Measurements from ENCODE around the gene NR2C2. TPM values are rescaled to one million over a fixed set of nuclear protein-coding genes. Genes with fewer than 3 reads are reported as not detected.
A peak's percentile ranks its signal among the peaks of the same experiment; 100 is the strongest.

The NR2C2 gene
- total and polyA plus RNA-seq, 2 of the 13 experiments (the other 11 are each of a cell fraction or from before 2014, with no cell fraction given) = 7.8 to 11.8 TPM

GRCh38 chr3:15064835-15065549 lies 117.6 kb downstream of the NR2C2 start, which contains the start of gene MRPS25 (continued):
- TF ChIP-seq NR3C1 (CRISPR knock-in tag; IDR thresholded peaks at IDR 0.05) (no peak), MXD1 (CRISPR knock-in tag; IDR thresholded peaks at IDR 0.05) (peak; percentile 75), ZNF766 (CRISPR knock-in tag; IDR thresholded peaks at IDR 0.05; ENCODE audit: borderline replicate concordance) (peak; percentile 88; the same call in 1 of the 2 replicates), ZNF589 (CRISPR knock-in tag; conservative IDR thresholded peaks at IDR 0.05) (peak; percentile 89; the same call in 1 of the 2 replicates), HOXD1 (CRISPR knock-in tag; IDR thresholded peaks at IDR 0.05) (no peak), PLRG1 (conservative IDR thresholded peaks at IDR 0.05) (no peak), SP1 (IDR thresholded peaks at IDR 0.05) (no peak), SP1 (CRISPR knock-in tag; IDR thresholded peaks at IDR 0.05) (no peak), PHB2 (IDR thresholded peaks at IDR 0.05; ENCODE audit: partially characterized antibody) (no peak), FOXK1 (CRISPR knock-in tag; IDR thresholded peaks at IDR 0.05; ENCODE audit: borderline replicate concordance, low read depth) (peak; percentile 52; the same call in 1 of the 2 replicates), GATAD2A (CRISPR knock-in tag; IDR thresholded peaks at IDR 0.05) (peak; percentile 21; the same call in 1 of the 2 replicates), ZNF773 (CRISPR knock-in tag; IDR thresholded peaks at IDR 0.05; ENCODE audit: borderline replicate concordance) (peak; percentile 66; the same call in 1 of the 2 replicates), ZNF276 (CRISPR knock-in tag; IDR thresholded peaks at IDR 0.05; ENCODE audit: low read depth) (peak; percentile 67), SRSF4 (IDR thresholded peaks at IDR 0.05; ENCODE audit: low read depth, low read length, poor library complexity, severe bottlenecking) (no peak), RFX1 (IDR thresholded peaks at IDR 0.05) (no peak), BCL3 (CRISPR knock-in tag; IDR thresholded peaks at IDR 0.05) (0 out of 2 replicates have a peak, but pooled peaks have one; percentile 49), SAFB2 (CRISPR knock-in tag; IDR thresholded peaks at IDR 0.05; ENCODE audit: borderline replicate concordance, low read depth) (peak; percentile 93; the same call in 1 of the 2 replicates), HNRNPLL (IDR thresholded peaks at IDR 0.05; ENCODE audit: low read depth, low read length, poor library complexity, severe bottlenecking) (peak; percentile 38), ZBTB46 (CRISPR knock-in tag; IDR thresholded peaks at IDR 0.05; ENCODE audit: borderline replicate concordance) (no peak), RAD51 (IDR thresholded peaks at IDR 0.05; ENCODE audit: borderline replicate concordance) (no peak)
